NCI-H128 (cell line): ENCODE data around the gene TP53I11.

Experiments
- DNase-seq: peaks from one replicate; lab custom pipeline; 2025; ENCODE audit not compliant: unreplicated experiment; lab: John Stamatoyannopoulos, UW

The TP53I11 gene

DNA sequence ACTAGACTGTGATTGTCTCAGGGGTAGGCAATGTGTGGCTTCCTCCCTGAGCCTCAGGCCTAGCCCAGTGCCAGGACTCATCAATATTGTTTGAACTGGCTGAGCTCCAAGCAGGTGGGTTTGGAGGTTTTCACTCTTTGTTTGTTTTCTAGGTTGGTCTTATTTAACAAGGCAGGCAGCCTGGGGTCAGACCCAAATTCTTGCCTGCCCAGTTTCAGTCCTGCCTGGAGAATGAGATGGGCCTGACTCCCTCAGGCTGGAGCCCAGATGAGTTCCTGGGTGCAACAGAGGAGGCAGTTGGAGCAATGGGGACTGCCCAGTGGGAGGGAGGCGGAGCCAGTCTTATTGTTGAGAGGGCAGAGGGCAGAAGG lies 28.3 kb upstream of the TP53I11 start:
- DNase-seq = peak; percentile 37

GRCh38 chr11:44978274-44978960 lies 27.7 kb upstream of the TP53I11 start:
- DNase-seq = no peak

GRCh38 chr11:44977493-44977984 lies 26.9 kb upstream of the TP53I11 start:
- no peak for DNase-seq

- no peak for DNase-seq
Observed at GRCh38 chr11:44976576-44976975, 25.9 kb upstream of the TP53I11 start.

DNA sequence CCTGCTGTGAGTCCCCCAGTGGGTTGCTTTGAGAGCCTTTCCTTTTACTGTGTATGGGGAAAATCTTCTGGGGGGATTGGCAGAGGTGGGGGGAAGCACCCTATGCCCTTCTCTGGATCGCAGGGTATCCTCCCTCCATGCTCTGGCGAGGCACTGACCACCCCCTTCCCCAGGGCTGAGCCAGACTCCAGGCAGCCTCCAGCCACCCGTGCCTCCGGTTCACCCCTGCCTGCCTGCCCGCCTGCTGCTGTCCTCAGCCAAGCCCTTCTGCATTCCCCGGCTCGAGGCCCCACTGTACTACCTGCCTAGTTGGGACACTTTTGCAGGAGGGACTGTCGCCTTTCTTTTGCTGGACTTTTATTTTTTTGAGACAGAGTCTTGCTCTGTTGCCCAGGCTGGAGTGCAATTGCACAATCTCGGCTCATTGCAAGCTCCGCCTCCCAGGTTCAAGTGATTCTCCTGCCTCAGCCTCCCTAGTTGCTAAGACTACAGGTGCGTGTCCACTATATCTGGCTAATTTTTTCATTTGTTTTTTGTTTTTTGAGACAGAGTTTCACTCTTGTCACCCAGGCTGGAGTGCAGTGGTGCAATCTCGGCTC lies 23.8 kb upstream of the TP53I11 start:
- DNase-seq = no peak

- no peak for DNase-seq
Observed at GRCh38 chr11:44973632-44974401, 23.1 kb upstream of the TP53I11 start.

DNA sequence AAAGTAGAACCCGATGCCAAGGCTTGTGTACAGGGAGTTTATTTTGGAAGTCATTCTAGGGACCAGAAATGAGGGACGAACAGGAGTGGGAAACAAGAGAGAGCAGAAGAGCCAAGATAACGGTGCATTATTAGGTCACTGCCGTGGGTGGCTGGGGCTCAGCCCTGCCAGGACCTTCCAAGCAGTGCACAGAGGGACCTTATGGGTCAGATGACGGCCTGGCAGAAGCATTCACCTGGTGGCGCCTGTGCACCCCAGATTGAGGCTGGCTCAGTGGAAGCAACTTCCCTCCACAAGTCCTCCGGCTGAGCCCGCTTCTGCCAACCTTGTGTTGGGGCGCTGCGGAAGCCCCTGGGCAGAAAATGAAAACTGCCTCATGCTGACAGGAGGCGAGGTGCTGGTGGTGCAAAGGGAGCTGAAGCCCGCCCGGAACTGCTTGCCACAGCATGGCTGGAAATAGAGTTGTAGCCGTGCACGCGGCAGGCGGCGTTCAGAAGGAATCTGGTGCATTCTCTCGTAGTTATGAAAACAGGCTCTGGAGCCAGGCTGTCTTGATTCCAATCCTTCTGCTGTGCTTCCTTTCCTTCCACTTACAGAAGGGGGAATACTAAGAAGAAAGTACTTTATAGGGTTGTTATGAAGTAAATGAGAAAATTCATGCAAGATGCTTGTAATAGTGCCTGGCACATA lies 22.2 kb upstream of the TP53I11 start:
- no peak for DNase-seq

- DNase-seq = no peak
Observed at GRCh38 chr11:44971185-44971584, 20.5 kb upstream of the TP53I11 start.

GRCh38 chr11:44970293-44970692 lies 19.6 kb upstream of the TP53I11 start:
- no peak for DNase-seq

DNA sequence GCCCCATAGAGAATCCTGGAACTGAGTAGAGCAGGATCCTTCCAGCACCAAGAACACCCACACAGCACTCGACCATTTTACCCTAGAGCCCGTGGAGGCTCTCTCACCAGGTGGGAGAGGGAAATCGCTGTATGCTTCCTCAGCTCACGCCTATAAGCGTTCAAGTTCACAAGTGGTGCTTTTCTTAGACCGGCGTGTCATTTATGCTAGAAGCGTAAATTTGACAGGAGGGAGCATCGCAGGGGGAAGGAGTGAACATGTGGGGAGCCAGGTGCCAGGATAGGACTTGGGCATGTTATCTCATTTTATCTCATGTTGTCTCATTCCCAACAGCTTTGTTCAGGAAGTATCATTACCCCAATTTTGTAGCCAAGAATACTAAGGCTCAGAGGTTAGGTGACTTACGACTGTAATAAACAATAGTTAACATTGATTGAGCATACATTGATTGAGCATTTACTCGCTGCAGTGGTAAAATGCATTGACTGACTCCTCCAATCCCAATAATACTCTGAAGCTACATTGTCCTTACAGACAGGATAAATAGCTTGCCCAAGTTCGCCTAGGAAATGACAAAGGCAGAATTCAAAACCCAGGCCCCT lies 19.1 kb upstream of the TP53I11 start:
- DNase-seq = no peak

GRCh38 chr11:44968510-44968909 lies 17.8 kb upstream of the TP53I11 start:
- DNase-seq = no peak

GRCh38 chr11:44967930-44968496 lies 17.3 kb upstream of the TP53I11 start:
- DNase-seq = no peak

- no peak for DNase-seq
Observed at GRCh38 chr11:44966694-44967093, 16.0 kb upstream of the TP53I11 start.

DNA sequence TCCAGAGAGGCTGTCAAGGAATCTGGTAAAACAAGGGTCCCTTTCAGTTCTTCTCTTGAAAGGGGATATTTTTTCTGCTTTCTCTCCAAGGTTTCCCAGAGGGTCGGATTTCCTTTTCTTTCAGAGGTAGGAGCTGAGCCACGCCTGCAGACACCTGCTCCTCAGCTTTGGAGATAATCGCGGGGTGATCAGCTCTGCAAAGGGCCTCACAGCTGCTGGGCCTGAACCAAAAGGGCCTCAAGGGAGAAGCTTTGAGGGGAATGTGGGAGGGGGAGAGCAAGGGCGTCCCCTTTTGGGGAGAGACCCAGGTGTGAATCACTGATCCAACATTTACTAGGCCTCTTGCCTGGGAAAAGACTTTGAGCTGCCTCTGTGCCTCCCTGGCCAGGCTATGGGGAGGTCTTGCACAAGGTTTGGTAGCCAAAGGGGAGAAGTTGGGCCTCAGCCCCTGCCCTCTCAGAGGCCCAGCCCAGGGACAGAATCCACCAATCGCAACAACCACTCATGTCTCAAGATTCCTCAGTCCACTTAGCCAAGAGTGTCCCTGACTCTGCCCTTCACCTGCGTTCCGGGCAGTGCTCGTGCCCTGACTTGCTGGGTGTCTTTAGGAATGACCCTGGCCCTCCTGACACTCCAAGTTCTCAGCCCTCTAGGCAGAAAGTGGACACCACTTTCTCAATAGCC lies 14.0 kb upstream of the TP53I11 start:
- no peak for DNase-seq

DNA sequence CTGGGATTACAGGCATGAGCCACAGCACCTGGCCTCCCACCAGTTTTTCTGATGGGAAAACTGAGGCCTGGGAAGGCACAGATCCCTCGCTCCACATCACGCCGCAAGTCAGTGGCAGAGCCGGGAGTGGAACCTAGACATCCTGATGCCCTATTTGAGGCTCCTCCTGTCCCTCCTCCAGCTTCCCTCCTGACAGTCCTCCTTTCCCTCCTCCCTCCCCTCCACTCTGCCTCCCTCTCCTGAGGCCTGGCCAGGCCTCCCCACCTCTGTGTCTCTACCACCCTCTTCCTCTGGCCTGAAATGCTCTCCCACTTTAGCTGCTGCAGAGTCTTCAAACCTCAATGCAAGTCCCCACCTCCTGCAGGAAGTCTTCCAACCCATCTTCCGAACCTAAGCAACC lies 13.3 kb upstream of the TP53I11 start:
- no peak for DNase-seq

GRCh38 chr11:44963136-44963535 lies 12.5 kb upstream of the TP53I11 start:
- DNase-seq = no peak

DNA sequence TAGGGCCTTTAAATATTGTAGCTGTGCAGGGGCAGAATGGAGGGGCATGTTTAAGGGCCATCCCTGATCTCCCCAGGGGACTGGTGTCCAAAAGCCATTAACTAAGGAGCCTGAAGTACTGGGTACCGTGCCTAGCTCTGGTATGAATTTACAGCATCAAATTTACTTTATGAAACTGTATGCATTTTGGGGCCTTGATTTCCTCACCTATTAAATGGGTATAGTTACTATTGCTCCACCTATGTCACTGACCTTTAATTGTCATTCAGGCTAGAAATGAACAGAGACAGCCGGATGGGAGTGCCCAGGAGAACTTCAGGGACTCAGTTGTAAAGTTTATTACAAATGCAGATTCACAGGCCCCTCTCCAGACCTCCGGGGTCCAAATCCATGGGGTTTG lies 11.8 kb upstream of the TP53I11 start:
- DNase-seq = no peak

DNA sequence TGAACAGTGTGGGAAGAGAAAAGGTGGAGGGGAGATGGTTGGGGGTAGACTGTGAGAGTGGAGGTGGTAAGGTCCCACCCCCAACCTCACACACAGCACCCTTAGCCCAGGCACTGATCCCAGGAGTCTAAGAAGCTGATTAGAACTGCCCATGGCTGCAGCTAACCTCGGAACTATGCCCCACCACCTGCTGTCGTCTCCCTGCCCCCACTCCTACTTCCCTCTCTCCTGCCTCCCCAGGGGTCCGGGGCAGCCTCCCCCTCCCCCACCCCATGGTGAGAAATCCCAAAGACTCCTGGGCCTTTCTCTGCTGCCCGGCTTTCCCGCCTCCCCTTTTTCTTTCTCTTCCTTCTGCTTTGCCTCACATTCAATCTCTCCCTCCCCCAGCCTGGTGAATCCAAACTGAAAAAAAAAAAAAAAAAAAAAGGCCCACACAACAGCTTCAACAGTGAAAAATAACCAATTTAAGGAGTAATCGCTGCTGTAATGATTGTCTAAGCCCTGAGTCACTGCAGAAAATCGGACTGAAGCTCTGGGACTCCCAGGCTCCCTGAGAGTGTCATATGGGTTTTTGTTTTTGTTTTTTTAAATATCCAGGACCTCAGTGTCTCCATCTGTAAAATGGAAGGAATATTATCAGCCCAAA lies 9.6 kb upstream of the TP53I11 start:
- no peak for DNase-seq

- no peak for DNase-seq
Observed at GRCh38 chr11:44959064-44959463, 8.4 kb upstream of the TP53I11 start.
